ENCODE measurements around the gene CDH22. TPM values are rescaled to one million over a fixed set of nuclear protein-coding genes. Genes with fewer than 3 reads are reported as not detected.

Gene CDH22
- total RNA-seq, 1 donor from 2014 or later, result 0.09 TPM

DNA sequence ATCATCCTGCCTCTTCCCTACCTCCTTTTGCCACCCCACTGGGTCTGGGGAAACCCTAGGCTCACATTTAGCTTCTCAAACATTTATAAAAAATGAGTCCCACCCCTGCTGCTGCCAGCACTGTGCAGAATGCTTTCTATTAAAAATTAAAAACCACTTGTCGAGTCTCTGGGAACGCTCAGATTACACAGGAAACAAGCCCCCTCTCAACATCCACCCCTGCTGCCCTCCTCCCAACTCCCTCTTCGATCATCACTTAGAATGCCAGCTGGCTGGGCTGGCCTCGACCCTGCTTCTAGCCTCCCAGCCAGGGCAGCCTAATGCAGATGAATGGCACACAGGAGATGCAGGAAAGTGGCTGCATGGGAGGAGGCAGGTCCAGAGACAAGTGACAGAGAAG is 75.8 kb downstream of the CDH22 start:
- no peak overlapping the region for H3K27ac Mint-ChIP-seq
- H3K36me3 Mint-ChIP-seq (ENCODE audit: low read depth), result no peaks in the 10 kb centered on the region
- ATAC-seq (ENCODE audit: low read depth) (no peak), DNase-seq (no peak)
- POLR2A ChIA-PET, result no interaction called here
- CTCF ChIA-PET, result no interaction called here
- no peak overlapping the region for H3K4me3 Mint-ChIP-seq
- peaks cover 29% of the 10 kb centered on the region for H3K27me3 Mint-ChIP-seq
- H3K9me3 Mint-ChIP-seq, result no peaks in the 10 kb centered on the region
- H3K4me1 Mint-ChIP-seq, result no peaks in the 10 kb centered on the region
- intact Hi-C loops (cut with micrococcal nuclease), result no loop called here
- TF ChIP-seq, protein P1, sequence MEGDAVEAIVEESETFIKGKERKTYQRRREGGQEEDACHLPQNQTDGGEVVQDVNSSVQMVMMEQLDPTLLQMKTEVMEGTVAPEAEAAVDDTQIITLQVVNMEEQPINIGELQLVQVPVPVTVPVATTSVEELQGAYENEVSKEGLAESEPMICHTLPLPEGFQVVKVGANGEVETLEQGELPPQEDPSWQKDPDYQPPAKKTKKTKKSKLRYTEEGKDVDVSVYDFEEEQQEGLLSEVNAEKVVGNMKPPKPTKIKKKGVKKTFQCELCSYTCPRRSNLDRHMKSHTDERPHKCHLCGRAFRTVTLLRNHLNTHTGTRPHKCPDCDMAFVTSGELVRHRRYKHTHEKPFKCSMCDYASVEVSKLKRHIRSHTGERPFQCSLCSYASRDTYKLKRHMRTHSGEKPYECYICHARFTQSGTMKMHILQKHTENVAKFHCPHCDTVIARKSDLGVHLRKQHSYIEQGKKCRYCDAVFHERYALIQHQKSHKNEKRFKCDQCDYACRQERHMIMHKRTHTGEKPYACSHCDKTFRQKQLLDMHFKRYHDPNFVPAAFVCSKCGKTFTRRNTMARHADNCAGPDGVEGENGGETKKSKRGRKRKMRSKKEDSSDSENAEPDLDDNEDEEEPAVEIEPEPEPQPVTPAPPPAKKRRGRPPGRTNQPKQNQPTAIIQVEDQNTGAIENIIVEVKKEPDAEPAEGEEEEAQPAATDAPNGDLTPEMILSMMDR (IDR thresholded peaks at IDR 0.05), result no peak

DNA sequence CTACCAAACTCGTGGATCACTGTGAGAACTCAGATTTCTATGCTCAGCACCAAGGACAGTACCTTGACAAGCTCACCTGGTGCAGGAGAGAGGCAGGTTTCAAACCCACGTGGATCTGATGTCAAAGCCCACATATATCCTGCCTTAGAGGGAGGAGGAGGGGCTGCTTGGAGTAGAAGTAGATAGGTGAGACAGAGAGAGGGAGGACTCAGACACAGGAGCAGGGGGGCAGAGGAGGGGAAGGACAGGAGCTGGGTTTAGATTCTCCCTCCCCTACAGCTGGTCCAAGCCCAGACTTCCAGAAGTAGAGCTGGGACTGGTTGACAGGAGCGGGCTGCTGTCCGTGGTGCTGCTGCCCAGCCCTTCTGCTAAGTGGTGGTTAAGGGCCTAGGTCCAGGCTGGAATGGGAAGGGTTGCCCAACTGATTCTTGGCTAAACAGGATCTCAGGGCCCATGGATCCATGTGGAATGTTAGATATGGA is 77.5 kb downstream of the CDH22 start:
- H3K4me1 Mint-ChIP-seq, result no peaks in the 10 kb centered on the region
- ATAC-seq (ENCODE audit: low read depth) (no peak), DNase-seq (no peak)
- ChIA-PET POLR2A (interaction anchor here (0.5 kb wide), 1 partner anchor 428 kb away, joined by 3 read pairs; no protein-coding TSS in a partner anchor), CTCF (no interaction called here)
- no peaks in the 10 kb centered on the region for H3K9me3 Mint-ChIP-seq
- TF ChIP-seq, protein P1 (IDR thresholded peaks at IDR 0.05), result no peak
- no peak overlapping the region for H3K27ac Mint-ChIP-seq
- intact Hi-C loops (cut with micrococcal nuclease), result no loop called here
- H3K4me3 Mint-ChIP-seq, result no peak overlapping the region
- peaks cover 39% of the 10 kb centered on the region for H3K27me3 Mint-ChIP-seq
- H3K36me3 Mint-ChIP-seq (ENCODE audit: low read depth), result no peaks in the 10 kb centered on the region

- DNase-seq (no peak), ATAC-seq (ENCODE audit: low read depth) (no peak)
- Mint-ChIP-seq H3K36me3 (ENCODE audit: low read depth) (no peaks in the 10 kb centered on the region), H3K27ac (no peak overlapping the region), H3K27me3 (peaks cover 43% of the 10 kb centered on the region), H3K9me3 (no peaks in the 10 kb centered on the region), H3K4me1 (no peaks in the 10 kb centered on the region), H3K4me3 (no peak overlapping the region)
- intact Hi-C loops (cut with micrococcal nuclease), result no loop called here
- ChIA-PET POLR2A (no interaction called here), CTCF (no interaction called here)
- TF ChIP-seq, protein P1 (IDR thresholded peaks at IDR 0.05), result no peak
Measured at GRCh38 chr20:46230106-46230491, 78.2 kb downstream of the CDH22 start.

- POLR2A ChIA-PET, result interaction anchor here (0.6 kb wide), 1 partner anchor 25 kb away, joined by 3 read pairs; no protein-coding TSS in a partner anchor
- Mint-ChIP-seq H3K4me3 (no peak overlapping the region), H3K36me3 (ENCODE audit: low read depth) (no peaks in the 10 kb centered on the region), H3K4me1 (no peaks in the 10 kb centered on the region), H3K9me3 (no peaks in the 10 kb centered on the region), H3K27ac (no peak overlapping the region), H3K27me3 (peaks cover 46% of the 10 kb centered on the region)
- intact Hi-C loops (cut with micrococcal nuclease), result no loop called here
- ATAC-seq (ENCODE audit: low read depth), result no peak
- CTCF ChIA-PET, result no interaction called here
- TF ChIP-seq, protein P1 (IDR thresholded peaks at IDR 0.05), result no peak
- no peak for DNase-seq
Measured at GRCh38 chr20:46229478-46230105, 78.7 kb downstream of the CDH22 start.

- H3K9me3 Mint-ChIP-seq, result no peaks in the 10 kb centered on the region
- H3K27me3 Mint-ChIP-seq, result peaks cover 43% of the 10 kb centered on the region
- no peak for DNase-seq
- no peaks in the 10 kb centered on the region for H3K36me3 Mint-ChIP-seq (ENCODE audit: low read depth)
- H3K4me1 Mint-ChIP-seq, result no peaks in the 10 kb centered on the region
- no peak overlapping the region for H3K27ac Mint-ChIP-seq
- TF ChIP-seq, protein P1 (IDR thresholded peaks at IDR 0.05), result no peak
- ATAC-seq (ENCODE audit: low read depth), result no peak
- ChIA-PET CTCF (no interaction called here), POLR2A (no interaction called here)
- H3K4me3 Mint-ChIP-seq, result no peak overlapping the region
- intact Hi-C loops (cut with micrococcal nuclease), result no loop called here
Measured at GRCh38 chr20:46228670-46229069, 79.6 kb downstream of the CDH22 start.
